NOMO-1 treated with DMSO at 0.1 percent for 48 hours (cell line): Measurements from ENCODE around the gene UTRN.
A peak's percentile ranks its signal among the peaks of the same experiment; 100 is the strongest.

Experiments used
- DNase-seq: peaks from one replicate; lab custom pipeline; 2025; ENCODE audit not compliant: unreplicated experiment; lab: John Stamatoyannopoulos, UW

Gene UTRN

DNA sequence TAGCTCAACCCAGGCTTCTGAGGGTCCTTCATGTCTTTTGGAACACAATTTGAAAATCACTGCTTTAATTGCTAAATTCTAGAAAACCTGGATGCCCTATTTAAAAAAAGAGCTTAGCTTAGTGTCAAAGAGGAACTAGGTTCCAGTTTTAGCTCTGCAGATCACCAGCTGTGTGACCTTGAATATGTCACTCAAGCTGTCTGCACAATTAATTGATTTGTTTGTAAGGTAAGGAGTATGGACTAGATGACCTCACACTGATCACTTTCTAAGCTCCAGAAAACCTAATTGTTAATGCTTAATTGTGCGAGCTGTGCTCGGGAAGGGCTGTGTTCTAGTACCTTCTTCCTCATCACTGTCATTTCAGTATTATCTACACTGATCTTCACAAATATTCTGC is 26.2 kb downstream of the UTRN start:
- DNase-seq: no peak

DNA sequence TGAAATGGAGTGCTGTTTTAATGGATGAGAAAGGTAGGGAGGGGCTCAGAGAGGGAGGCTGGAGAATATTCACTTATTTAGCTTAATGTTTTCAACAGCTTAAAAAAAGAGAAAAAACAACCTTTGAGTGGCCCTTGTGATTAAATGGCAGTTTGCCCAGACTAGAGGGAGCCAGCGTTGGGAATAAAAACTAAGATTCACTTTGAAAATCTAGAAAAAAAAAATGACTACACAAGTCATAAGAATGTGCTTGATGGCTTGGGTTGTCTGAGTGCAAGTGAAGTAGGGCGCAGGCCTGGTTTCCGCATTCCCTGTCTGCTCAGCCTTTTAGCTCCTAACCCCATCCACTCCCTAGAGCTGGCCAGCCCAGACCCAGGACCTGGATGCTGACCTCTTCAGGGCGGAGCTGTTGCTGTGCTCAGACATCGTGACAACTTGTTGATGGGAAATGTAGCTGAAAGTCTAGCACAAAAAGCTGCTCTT is 28.9 kb downstream of the UTRN start:
- DNase-seq: no peak

DNA sequence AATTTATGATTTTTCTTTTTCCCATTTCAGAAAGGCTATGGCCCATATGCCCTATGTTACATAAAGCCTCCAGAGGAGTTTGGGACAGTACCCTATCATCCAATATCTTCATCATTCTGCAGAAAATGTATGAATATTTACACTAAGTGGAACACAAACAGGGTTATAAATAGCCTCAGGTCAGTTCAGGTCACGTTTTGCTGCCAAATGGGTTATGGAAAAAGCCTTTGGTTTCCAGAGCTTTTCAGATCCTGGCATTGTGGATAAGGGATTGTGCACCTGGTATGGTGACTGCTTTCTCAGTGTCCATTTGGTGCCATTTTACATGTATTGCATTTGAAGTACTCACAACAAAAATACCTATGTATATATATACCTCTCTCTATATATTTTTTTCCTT is 29.4 kb downstream of the UTRN start:
- DNase-seq: no peak

DNA sequence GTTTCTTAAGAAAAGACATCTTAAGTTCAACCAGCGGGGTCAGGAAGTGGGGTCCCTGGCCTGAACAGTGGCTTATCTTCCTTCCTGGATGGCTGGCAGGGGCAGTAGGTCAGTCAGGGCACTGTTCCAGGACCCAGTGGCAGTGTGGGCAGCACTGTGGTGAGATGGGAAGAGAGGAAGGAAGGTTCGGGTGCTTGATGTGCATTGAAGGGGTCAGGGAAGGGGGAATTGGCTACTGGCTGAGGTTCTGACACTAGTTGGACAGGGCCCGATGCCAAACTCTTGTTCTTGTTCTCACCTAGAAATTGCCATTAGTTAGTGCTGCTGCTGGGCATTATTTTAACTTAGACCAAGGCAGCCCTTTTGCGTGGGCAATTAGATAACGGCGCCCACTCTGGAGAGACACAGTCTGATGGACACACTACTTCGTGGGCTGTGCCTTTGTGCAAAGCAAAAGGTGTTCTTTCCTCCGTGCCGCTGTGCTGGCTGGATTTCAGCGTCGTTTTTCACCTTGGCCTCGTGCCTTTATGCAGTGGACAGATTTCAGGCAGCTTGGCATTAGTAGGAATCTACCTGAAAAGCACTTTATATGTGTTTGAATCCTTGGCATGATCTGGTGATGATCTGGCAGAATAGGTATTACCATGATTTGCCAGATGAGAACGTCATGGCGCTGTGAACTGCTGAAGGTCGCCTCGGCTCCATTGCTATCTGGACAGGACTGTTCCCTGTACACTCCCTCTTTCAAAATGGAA is 30.3 kb downstream of the UTRN start:
- DNase-seq: no peak

DNA sequence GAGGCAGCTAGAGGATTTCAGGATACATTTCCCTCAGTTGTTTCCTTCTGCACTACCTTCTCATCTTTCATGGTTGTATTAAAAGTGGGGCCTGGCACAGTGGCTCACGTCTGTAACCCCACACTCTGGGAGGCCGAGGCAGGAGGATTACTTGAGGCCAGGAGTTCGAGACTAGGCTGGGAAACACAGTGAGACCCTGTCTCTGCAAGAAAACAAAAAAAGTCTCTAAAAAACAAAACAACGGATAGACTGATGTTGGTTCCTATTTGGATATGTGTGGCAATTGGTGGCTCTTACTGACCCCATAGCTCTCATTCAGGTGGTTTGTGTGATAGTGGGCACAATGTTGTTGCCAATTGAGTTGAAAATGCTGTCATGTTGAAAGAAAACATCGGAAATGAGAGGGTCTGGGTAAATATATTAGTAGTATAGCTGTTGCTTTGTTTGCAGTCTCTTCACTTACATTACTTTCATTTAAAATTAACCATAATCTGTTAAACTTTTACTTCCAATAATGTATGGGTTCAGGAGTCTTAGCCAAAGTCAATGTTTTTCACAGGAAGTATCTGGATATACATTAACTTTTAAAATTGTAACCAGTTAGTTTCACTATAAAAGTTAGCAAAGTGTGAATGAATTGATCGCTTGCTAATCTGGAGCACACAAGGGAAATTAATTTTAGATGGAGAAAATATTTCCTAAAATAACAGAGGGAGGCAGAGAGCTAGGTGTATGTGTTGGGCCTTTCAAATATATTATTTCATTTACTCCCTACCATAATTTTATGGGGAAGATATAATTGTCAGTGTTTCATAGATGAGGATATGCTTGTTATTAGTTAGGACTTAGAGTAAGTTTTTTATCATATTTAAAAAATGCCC is 31.1 kb downstream of the UTRN start:
- no peak for DNase-seq

DNA sequence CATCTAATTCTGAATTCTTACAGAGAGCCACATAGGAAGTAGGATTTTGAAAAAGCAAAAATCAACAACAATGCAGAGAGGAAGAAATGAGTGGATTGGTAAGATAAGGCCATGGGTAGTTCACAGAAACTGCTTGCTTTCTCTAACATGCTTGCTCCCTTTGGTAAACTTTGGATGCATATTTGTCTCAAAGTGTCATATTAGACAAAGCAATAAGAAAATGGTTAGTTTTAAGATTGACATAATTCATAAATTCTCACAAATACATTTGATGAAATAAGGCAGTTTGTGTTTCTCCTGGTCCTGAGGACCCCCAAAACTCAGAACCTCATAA is 31.7 kb downstream of the UTRN start:
- no peak for DNase-seq

DNA sequence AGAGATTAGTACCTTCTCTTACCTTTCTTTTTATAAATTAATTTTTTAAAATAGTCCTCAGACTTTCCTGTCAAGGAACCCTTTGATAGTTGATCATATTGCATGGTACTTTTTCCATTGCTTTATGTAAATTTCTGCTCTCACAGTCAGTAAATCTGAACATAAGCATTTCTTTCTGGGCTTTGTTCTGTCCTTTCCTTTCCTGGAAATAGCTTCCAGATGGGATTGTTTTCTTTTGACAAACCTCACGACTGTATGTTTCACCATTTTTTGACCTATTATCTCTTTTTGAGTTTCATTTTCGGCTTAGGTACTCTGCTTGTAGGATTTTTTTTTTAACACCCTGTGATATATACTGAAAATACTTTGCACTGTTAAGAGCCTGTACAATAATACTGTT is 32.6 kb downstream of the UTRN start:
- no peak for DNase-seq

DNA sequence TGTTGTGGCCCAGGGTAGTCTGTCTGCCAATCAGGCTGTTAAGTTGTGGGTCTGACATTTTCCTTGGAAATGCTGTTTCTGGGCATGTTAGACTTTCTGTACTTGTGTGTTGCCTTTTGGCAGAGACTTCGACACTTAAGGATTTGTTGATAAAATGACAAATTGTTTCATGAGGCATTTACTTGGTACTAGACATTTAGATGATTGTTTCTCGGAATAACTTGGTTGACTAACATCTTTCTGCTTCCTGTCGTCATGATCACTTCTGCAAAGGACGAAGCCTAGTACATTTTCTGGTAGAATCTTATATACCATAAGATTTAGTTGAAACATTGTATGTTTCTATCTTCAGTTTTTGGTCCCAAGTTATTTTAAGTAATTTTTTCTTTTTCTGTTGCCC is 34.1 kb downstream of the UTRN start:
- no peak for DNase-seq

DNA sequence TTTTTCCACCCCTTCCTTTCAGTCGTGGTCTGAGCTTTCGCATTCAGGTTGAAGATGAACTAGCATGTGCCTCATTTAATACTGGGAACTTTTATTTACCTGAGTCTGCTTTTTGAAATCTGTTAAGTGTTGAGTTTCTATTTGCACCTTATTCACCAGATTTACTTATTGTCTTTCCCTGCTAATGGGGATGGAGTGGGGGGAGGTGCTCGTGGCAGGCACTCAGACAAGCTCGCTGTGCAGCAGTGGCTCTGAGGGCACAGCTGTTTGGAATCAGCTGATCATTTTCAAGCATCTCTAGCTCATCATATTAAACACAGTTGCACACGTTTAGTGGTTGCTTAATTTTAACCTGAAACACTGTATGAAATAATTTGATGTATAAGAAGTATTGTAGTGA is 35.6 kb downstream of the UTRN start:
- no peak for DNase-seq

DNA sequence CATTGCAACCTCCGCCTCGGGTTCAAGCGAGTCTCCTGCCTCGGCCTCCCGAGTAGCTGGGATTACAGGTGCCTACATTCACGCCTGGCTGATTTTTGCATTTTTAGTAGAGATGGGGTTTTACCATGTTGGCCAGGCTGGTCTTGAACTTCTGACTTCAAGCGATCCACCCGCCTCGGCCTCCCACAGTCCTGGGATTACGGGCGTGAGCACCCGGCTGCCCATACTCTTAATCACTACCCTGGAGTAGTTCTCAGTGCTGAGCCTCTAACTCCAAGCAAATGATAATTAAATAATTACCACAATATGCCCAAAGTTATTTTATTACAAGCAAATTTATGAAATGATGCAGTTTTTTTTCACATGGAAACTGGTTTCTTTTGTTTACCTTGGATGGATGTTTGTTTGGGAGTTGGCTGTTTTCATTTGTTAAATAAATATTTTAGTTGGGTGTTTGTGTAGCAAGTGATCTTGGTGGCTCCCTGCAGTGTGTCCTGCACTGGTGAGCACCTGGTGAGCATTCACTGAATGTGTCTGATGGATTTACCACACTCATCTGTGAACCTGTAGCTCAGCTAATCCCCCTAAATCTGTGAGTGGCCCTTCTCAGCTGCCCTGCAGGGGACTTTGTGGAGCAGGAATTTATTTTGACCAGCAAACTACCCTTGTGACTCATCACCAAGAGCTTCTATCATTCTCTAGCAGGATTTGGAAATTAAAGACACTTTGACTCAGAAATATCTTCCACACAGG is 36.9 kb downstream of the UTRN start:
- DNase-seq: no peak

DNA sequence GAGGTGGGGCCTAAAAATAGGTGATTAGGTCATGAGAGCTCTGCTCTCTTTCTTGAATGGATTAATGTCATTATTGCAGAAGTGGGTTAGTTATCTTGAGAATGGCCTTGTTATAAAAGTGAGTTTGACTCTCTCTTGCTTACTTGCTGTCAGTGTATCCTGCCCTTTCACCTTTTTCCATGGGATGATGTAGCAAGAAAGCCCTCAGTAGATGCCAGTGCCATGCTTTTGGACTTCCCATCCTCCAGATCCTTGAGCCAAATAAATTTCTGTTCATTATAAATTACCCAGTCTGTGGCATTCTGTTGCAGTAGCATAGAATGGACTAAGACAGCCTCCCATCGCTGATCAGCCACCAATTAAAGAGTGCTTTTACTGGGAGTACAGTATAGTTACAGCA is 40.1 kb downstream of the UTRN start:
- DNase-seq: no peak

DNA sequence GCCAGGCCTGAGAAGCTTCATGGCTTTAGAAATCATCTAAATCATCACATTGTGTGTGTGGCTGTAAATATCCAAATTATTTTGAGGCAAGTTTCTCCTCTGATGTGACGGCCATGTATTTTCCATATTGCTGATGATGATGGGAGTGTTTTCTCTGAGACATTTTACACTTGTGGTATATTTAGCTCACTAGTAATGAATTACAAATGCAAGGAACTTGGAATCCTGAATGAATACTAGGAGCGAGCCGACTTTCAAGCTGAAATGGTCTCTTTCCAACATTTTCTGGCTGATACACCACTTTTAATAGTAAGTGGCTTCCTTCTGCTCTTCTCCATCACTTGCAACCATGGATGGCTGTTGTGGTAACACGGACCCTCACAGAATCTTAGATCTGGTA is 41.3 kb downstream of the UTRN start:
- no peak for DNase-seq

DNA sequence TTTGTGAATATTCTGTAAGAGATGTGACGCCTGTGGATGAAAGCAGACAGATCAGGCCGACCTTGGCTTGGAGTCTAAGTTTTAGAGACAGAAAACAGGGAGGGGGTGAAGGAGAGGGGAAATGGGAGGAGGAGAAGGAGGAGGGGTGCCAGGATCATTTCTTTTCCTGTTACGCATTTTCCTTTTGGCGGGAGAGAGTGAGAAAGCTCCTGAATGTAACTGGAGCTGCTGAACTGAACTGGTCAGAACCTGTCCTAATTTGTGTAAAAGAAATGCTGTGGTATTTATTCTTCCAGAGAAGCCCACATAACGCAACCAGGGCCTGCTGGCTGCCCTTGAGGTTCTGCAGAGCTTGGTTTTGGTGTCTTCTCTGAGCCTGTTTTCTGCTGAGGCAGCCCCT is 41.9 kb downstream of the UTRN start:
- DNase-seq: no peak

DNA sequence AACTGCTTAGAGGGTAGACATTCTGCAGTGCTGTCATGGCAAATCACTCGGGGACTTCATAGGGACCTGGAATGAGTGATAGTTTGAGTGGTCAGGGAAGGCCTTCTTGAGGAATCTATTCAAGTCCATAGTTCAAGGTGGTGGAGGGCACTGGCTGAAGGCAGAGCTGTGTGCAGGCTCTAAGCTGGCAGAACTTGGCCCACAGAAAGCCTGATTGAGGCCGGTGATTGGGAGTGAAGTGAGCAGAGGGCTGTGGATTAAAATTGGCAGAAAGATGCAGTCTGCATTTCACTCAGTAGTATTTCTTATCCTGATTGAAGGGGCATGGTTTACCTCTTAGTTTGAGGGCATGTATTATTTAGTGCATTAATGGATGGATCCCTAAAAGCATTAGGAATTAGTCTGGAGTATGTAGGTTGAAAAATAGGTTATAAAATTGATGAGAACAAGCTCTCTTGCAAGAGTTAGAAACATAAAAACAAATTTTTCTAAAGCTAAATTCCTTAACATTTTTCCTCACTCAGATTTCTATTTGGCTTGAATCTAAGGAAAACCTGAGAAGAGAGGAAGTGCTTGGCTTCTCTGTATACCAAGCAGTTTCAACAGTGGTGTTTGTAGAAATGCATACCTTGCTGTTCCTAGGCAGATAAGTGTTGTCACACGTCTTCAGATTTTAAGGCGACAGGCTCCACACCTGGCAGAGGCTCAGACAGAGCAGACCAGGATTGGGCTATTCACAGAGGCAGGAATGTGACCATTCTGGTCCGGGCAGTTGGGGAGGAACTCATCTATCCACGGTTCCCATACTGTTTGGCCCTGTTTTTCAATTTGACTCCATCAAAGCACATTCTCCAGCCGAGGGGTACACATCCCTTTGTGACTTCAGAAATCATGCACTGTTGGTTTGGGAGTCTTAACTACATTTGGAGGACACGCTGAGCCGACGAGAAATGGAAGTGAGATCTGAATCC is 45.2 kb downstream of the UTRN start:
- no peak for DNase-seq

DNA sequence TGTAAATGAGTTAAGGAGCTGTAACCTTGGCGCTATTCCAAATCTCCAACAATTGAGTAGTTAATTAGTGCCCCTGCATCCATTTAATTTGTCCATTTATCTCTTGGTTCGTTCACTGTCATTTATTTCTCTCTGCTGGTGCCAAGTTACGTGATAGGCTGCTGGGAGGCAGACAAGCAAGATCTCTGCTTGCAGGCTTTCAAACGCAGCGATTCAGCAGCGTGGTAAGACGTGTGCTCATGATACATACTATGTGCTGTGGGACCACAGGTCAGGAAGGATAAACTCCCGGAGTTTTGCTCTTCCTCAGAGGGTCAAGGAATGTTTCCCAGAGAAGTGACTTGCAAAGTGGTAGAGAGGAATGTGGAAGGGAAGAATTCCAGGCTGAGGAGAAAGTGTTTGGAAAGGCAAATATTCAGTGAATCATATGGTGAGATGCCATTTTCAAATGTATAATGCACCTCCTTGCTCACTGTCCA is 46.4 kb downstream of the UTRN start:
- no peak for DNase-seq

DNA sequence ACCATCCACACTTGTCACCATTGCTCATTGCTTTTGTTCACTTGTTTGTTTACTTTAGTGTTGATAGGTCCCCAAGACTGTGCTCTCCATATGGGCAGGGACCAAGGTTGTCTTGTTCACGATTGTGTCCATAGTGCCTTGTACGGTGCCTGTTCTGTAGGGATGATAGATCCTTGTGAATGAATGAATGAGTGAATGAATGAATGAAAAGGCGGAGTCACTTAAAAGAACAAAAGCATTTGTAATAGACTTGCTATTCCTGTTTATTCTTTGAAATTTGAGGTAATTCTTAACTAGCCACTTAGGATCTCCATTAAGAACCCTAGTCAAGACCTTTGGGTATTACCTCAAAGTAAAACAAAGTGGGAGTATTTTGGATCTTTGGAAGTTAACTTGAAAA is 47.0 kb downstream of the UTRN start:
- no peak for DNase-seq

DNA sequence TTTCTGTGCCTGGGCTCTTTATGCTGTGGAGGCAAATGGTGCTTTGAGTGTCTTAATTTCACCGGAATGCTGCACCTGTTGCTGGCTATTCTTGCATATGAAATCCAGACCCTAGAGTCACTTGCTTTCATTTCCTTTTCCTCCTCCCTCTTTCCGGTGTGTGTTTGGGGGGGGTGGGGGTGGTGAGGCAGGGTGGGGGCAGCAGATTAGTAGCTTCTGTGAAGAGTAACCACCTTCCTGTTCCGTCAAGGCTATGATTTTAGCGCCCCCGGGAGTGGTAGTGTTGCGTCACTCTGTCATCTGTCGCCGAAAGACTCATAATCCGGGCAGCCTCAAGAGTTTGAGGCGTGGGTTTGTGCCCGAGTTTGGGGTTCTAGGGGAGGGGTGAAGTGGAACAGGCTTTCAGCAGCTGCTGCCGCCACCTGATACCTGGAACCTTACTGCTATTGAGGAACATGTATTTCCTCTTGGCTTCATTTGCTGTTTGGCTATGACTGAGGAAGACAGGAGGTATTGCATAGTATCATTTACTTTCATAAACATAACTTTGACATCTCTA is 49.1 kb downstream of the UTRN start:
- peak; percentile 87 for DNase-seq
